NCI-H526 treated with DMSO at 0.1 percent for 48 hours (cell line): Measurements from ENCODE around the gene C9orf43.
"Not testable (repeated sequence)": the region's sequence is repeated elsewhere in the genome, so short reads cannot be mapped to it uniquely, and the experiment has no call there.

Experiments
- DNase-seq: peaks from one replicate; lab custom pipeline; 2025; lab: John Stamatoyannopoulos, UW

The C9orf43 gene

GRCh38 chr9:113381441-113381840, 29.1 kb upstream of the C9orf43 start:
- not testable (repeated sequence) for DNase-seq

DNA sequence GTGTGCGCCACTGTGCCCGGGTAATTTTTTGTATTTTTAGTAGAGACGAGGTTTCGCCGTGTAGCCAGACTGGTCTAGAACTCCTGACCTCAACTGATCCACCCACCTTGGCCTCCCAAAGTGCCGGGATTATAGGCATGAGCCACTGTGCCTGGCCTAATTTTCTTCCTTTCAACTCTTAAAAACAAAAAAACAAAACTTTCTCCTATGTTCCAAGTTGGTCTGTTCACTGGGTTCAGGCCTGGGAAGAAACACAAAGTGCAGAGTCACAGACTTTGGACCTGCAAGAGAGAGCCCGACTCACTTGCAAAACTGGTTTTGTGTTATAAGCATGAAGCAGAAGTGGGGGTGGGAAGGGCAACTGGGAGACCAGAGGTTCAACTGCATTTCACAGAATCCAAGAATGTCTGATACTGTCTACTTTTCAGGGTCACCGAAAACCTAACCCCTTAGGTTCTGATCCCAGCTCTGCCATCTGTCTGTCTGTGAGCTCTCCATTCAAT, 28.6 kb upstream of the C9orf43 start:
- peak; percentile 6 for DNase-seq

DNA sequence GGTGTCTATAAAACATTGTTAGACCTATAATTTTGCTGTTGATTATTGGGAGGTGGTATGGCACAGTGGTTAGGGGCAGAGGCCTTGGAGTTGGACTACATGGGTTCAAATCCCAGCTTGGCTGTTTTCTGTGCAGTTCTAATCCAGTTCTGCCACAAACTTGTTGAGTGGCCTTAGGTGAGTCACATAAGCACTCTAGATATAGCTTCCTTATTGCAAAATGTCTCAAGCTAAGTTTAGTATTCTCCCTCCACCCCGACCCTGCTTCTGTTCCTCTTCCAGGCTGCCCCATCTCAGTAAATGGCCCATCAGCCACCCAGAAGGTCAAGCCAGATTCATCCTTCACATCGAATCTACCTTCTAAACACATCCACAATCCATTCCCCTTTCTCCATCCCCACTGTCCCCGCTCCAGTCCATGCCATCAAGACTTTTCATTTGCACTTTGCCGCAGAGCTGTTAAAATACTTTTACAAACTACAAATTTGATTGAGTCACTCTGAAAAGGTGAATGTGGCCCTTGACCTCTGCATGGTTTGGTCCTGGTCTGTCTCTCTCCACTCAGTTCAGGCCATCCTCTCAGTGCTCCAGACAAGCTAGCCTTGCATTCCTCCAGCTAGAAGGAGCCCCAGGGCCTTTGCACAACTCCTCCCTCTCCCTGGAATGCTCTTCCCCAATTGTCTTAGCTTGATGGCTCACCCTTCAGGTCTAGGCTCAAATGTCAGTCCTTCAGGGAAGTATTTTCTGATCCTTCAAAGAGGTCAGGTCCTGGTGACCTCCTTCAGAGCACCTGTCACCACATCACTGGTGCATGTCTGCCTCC, 23.8 kb upstream of the C9orf43 start:
- no peak for DNase-seq

GRCh38 chr9:113387560-113388230, 22.9 kb upstream of the C9orf43 start:
- no peak for DNase-seq

DNA sequence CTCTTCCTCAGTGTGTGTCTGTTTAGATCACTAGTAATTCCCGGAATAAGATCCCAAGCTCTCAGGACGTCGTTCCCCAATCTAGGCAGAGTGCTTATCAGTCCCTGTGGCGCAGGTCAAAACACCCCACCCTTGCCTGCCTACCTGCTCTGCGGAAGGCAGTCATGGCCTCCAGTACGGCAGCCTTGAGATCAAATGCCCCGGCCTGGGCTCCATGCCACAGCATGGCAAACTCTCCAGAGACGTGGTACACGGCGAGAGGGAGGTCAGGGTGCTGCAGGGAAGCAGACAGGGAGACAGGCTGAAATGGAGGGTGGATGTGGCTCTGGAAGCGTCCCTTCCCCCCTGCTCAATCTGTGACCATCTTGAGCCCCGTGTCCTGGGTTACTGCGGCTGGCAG, 21.7 kb upstream of the C9orf43 start:
- DNase-seq = no peak

DNA sequence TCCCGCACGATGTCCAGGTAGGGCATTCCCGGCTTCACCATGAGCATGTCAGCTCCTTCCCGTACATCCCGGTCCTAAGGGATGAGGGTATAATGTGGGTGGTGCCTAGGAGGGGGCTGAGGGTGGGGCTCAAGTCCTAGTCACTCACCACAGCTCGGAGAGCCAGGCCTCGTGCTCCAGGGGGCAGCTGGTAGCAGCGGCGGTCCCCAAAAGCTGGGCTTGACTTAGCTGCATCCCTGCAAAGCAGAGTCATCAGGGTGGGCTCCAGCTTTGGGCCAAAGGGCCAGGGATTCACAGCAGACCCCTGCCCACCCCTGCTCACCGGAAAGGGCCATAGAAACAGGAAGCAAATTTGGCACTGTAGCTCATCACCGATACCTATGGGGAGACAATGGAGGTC, 21.1 kb upstream of the C9orf43 start:
- DNase-seq = no peak

- DNase-seq = no peak
Observed at GRCh38 chr9:113390192-113390960, 20.2 kb upstream of the C9orf43 start.

DNA sequence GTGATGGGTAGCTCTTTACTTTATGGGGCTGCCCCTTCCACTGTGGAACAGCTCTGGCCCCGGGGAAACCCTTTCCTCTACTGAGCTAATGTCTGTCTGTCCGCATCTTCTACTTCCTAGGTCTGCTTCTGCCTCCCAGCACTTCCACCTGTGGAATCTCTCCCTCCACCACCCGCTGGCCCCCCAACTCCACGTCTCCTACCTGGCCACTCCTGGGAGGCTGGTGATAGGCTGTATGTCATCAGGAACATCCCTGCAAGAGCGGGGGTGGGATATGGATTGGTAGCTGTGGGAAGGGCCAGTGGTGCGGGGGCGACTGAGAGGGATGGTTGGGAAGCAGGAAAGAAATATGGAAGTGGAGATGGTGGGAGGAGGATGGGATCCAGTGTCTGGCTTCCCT, 18.6 kb upstream of the C9orf43 start:
- no peak for DNase-seq

- DNase-seq = no peak
Observed at GRCh38 chr9:113393281-113393680, 17.3 kb upstream of the C9orf43 start.

DNA sequence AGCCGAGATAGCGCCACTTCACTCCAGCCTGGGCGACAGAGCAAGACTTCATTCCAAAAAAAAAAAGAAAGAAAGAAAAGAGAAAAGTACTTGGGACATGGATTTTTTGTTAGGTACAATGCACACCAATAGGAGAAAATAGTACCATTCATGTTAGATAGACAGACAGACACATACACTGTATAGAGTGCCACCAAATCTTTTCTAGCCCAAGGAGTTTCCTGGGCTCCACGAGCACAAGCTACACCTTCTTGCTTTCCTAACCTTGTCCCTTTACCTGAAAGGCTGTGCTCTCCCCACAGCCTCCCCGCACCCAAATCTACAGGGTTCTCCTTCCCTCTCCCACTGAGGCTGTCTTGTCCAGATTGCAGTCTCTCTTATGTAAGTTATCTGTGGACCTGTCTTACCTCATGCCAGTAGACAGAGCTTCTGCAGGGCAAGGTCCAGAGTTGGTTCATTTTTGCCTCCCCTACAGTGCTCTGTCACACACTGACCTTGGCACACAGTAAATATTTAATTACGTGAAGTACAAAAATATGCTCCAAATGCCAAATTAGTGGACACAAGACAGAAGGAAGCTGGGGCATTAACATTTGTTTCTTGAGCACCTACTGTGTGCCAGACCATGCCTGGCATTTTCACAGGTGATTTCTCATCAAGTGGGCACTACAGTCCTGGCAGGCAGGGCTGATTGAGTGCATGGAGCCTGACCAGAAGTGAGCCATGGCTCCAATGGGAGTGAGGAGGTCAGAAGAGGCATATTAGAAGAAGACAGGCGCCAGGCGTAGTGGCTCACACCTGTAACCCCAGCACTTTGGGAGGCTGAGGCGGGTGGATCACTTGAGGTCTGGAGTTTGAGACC, 15.3 kb upstream of the C9orf43 start:
- no peak for DNase-seq

- no peak for DNase-seq
Observed at GRCh38 chr9:113397203-113397631, 13.3 kb upstream of the C9orf43 start.

DNA sequence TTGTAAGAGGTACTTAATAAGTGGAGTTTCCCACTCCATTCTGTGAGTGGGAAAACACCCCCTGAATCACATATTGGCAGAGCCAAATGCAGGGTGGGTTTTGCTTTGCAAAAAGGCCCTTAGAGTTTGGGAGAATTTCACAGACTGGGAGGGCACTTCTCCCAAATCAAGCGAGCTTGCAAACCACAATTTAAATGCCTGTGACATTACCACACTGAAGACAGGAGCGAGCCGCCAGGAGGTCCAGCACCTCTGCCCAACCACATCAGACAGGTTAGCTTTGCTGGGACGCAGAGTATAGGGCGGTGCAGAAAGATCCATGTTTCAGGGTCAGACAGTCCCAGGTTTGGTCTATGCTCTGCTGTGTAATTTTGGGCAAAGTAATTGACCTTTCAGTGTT, 11.8 kb upstream of the C9orf43 start:
- no peak for DNase-seq

GRCh38 chr9:113399646-113400200, 10.8 kb upstream of the C9orf43 start:
- no peak for DNase-seq

GRCh38 chr9:113401027-113401792, 9.3 kb upstream of the C9orf43 start, which contains the start of gene ALAD:
ALAD (minus strand) TSS chr9:113401284; CDS start chr9:113393559, 7,725 bp downstream.
- DNase-seq = peak; percentile 85

DNA sequence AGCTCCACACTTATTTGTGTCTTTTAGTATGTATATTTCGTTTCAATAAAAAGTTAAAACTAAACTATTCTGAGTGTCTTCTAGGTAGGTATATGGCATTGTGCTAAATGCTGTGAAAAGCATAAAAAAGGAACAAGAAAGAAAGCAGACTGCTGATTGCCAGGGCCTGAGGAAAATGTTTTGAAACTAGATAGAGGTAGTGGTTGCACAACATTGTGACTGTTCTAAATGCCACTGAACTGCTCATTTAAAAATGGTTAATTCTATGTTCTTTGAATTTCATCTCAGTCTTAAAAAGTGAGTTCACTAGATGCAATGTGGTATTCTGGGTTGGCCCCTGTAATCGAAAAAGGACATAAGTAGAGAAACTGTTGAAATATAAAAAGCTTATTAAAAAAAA, 6.9 kb upstream of the C9orf43 start:
- DNase-seq = no peak

GRCh38 chr9:113406353-113406752, 4.2 kb upstream of the C9orf43 start:
- DNase-seq = not testable (repeated sequence)

GRCh38 chr9:113406873-113407511, 3.6 kb upstream of the C9orf43 start:
- not testable (repeated sequence) for DNase-seq

DNA sequence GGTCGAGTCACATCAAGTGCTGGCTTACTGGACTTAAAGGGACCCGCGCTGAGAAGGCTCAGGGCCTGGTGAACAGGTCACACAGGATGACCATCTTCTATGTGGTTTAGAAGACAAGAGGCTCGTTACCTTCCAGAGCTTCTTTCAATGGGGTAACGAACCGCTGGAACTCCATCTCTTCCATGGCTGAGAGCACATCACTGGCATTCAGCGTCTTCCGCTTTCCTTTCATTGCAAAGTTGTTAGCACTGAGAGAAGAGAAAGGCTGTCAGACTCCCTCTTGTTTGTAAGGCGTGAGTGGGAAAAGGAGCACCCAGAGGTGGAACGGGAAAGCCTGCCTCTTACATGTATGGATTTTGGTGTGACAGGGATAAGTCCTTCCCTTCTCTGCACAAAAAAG, 1.1 kb upstream of the C9orf43 start:
- no peak for DNase-seq

- no peak for DNase-seq
Observed at GRCh38 chr9:113409883-113410206, 702 bp upstream of the C9orf43 start.

- no peak for DNase-seq
Observed at GRCh38 chr9:113416149-113416721, 5.7 kb downstream of the C9orf43 start.
